GM23338 (cell line): ENCODE results near the gene ZNF33B. TPM values are rescaled to one million over a fixed set of nuclear protein-coding genes. Genes with fewer than 3 reads are reported as not detected.

ENCODE experiments used
- ATAC-seq: fragments of 200-7000 bp; cut with Tn5 transposase; 3 replicates; pipeline ENCODE4 v1.9.1; 2020
- DNase-seq: peaks from one replicate; pipeline ENCODE4 v3.0.0-alpha.2; 2015; ENCODE audit warnings: low spot score
- H2AFZ ChIP-seq: fragments of 200-600 bp; sonication (generic); 2 replicates; pipeline ENCODE4 v1.8.0; 2016; ENCODE audit warnings: antibody characterized with exemption, mild to moderate bottlenecking, moderate library complexity
- H3F3A ChIP-seq: fragments of 200-600 bp; sonication (generic); replicated peaks from 2 replicates; pipeline ENCODE4 v1.8.0; 2017; ENCODE audit warnings: antibody characterized with exemption, mixed run types, low read depth
- H3K27ac ChIP-seq: fragments of 200-600 bp; sonication (generic); 2 replicates; pipeline ENCODE4 v1.6.1; 2016; ENCODE audit warnings: low read depth
- H3K27me3 ChIP-seq: fragments of 200-600 bp; sonication (generic); 2 replicates; pipeline ENCODE4 v1.8.0; 2016; ENCODE audit warnings: mild to moderate bottlenecking, mixed run types, moderate library complexity; ENCODE audit not compliant: insufficient read depth
- H3K36me3 ChIP-seq: fragments of 200-600 bp; sonication (generic); 2 replicates; pipeline ENCODE4 v1.8.0; 2016; ENCODE audit warnings: mild to moderate bottlenecking; ENCODE audit not compliant: insufficient read depth
- H3K4me1 ChIP-seq: fragments of 200-600 bp; sonication (generic); 2 replicates; pipeline ENCODE4 v1.8.0; 2016; ENCODE audit warnings: mild to moderate bottlenecking, moderate library complexity; ENCODE audit not compliant: insufficient read depth
- H3K4me2 ChIP-seq: fragments of 200-600 bp; sonication (generic); 2 replicates; pipeline ENCODE4 v1.7.1; 2017; ENCODE audit warnings: mixed run types
- H3K4me3 ChIP-seq: fragments of 200-600 bp; sonication (generic); 2 replicates; pipeline ENCODE4 v1.6.1; 2016; ENCODE audit warnings: mixed run types
- H3K79me2 ChIP-seq: fragments of 200-600 bp; sonication (generic); replicated peaks from 2 replicates; pipeline ENCODE4 v1.8.0; 2017; ENCODE audit warnings: mild to moderate bottlenecking; ENCODE audit not compliant: insufficient read depth
- H3K9me2 ChIP-seq: fragments of 200-600 bp; sonication (generic); 2 replicates; pipeline ENCODE4 v1.8.0; 2017; ENCODE audit not compliant: insufficient read depth
- H4K20me1 ChIP-seq: fragments of 200-600 bp; sonication (generic); replicated peaks from 2 replicates; pipeline ENCODE4 v1.8.0; 2017; ENCODE audit warnings: mild to moderate bottlenecking; ENCODE audit not compliant: insufficient read depth
- H3K27ac Mint-ChIP-seq: 2 replicates; pipeline ENCODE4 v1.8.0; 2020; ENCODE audit warnings: inconsistent platforms, mild to moderate bottlenecking, moderate library complexity, mixed read lengths
- H3K27me3 Mint-ChIP-seq: 3 replicates; pipeline ENCODE4 v1.8.0; 2022; ENCODE audit warnings: low read depth, mild to moderate bottlenecking, moderate library complexity, mixed read lengths, inconsistent platforms; ENCODE audit not compliant: insufficient read depth, poor library complexity
- H3K36me3 Mint-ChIP-seq: 3 replicates; pipeline ENCODE4 v1.8.0; 2021; ENCODE audit warnings: low read depth, mild to moderate bottlenecking, inconsistent platforms, moderate library complexity, mixed read lengths
- H3K4me1 Mint-ChIP-seq: 3 replicates; pipeline ENCODE4 v1.8.0; 2020; ENCODE audit warnings: mild to moderate bottlenecking, inconsistent platforms, mixed read lengths
- H3K4me3 Mint-ChIP-seq: 3 replicates; pipeline ENCODE4 v1.8.0; 2021; ENCODE audit warnings: moderate library complexity, mild to moderate bottlenecking, inconsistent platforms, mixed read lengths
- H3K9me3 Mint-ChIP-seq: 3 replicates; pipeline ENCODE4 v1.8.0; 2020; ENCODE audit warnings: moderate library complexity, mild to moderate bottlenecking, inconsistent platforms, mixed read lengths
- CREB1 ChIP-seq: fragments of 250-450 bp; sonication (Bioruptor Pico); IDR thresholded peaks from 2 replicates; pipeline ENCODE4 v1.5.0; 2020; ENCODE audit warnings: low read depth, mild to moderate bottlenecking, moderate library complexity
- CTCF ChIP-seq, 2 experiments: fragments of 200-600 bp in 1 of 2; sonication (generic) in 1 of 2; conservative IDR thresholded peaks; 2 replicates each; pipeline versions ENCODE4 v1.5.1 to v1.6.1; 2016 to 2017; ENCODE audit warnings: antibody characterized with exemption in 2 of 2, low read depth in 2 of 2, mild to moderate bottlenecking in 2 of 2, moderate library complexity in 1 of 2
- ETS1 ChIP-seq: IDR thresholded peaks from 2 replicates; pipeline ENCODE4 v1.6.1; 2016; ENCODE audit warnings: antibody characterized with exemption
- EZH2 ChIP-seq: fragments of 200-600 bp; sonication (generic); IDR thresholded peaks from one replicate; pipeline ENCODE4 v1.8.0; 2017; ENCODE audit warnings: antibody characterized with exemption, mild to moderate bottlenecking, low read depth; ENCODE audit not compliant: unreplicated experiment
- EZH2phosphoT487 ChIP-seq: fragments of 200-600 bp; sonication (generic); IDR thresholded peaks from one replicate; pipeline ENCODE4 v1.8.1; 2018; ENCODE audit warnings: antibody characterized with exemption; ENCODE audit not compliant: unreplicated experiment
- JUNB ChIP-seq: IDR thresholded peaks from one replicate; pipeline ENCODE4 v1.6.1; 2016; ENCODE audit warnings: antibody characterized with exemption; ENCODE audit not compliant: unreplicated experiment
- NANOG ChIP-seq: IDR thresholded peaks from 2 replicates; pipeline ENCODE4 v1.6.1; 2016; ENCODE audit warnings: antibody characterized with exemption, borderline replicate concordance
- POLR2AphosphoS5 ChIP-seq: IDR thresholded peaks from 2 replicates; pipeline ENCODE4 v1.6.1; 2016; ENCODE audit warnings: antibody characterized with exemption, low read depth
- REST ChIP-seq: IDR thresholded peaks from one replicate; pipeline ENCODE4 v1.6.1; 2018; ENCODE audit warnings: antibody characterized with exemption; ENCODE audit not compliant: unreplicated experiment
- STAT1 ChIP-seq: IDR thresholded peaks from one replicate; pipeline ENCODE4 v1.6.1; 2016; ENCODE audit warnings: antibody characterized with exemption; ENCODE audit not compliant: unreplicated experiment
- ZNF114 ChIP-seq: fragments of 250-450 bp; sonication (Bioruptor Pico); IDR thresholded peaks from 2 replicates; pipeline ENCODE4 v1.5.0; 2020; ENCODE audit warnings: mild to moderate bottlenecking, moderate library complexity
- ZNF331 ChIP-seq: fragments of 250-450 bp; sonication (Bioruptor Pico); IDR thresholded peaks from 2 replicates; pipeline ENCODE4 v1.5.0; 2020; ENCODE audit warnings: low read depth, mild to moderate bottlenecking, moderate library complexity
- ZNF462 ChIP-seq: fragments of 250-450 bp; sonication (Bioruptor Pico); IDR thresholded peaks from 2 replicates; pipeline ENCODE4 v1.5.0; 2020; ENCODE audit warnings: mild to moderate bottlenecking, moderate library complexity
- polyA plus RNA-seq: library from polyadenylated mRNA; unstranded; fragments of >200 nt; fragmentation: Nextera tagmentation; extraction: Ambion mirVana; gene quantifications from 2 replicates; pipeline ENCODE4 v1.2.1, GENCODE V29; 2016
- total RNA-seq: library from RNA; depleted of rRNA; stranded (reverse); fragments of >200 nt; shearing (Covaris generic); gene quantifications from 2 replicates; pipeline ENCODE4 v1.2.3, GENCODE V29; 2014

ZNF33B gene
- total and polyA plus RNA-seq, 2 experiments from 2014 or later, result 14.4 to 17.2 TPM

- Histone ChIP-seq H3K27ac (no peak overlapping the region), H3K4me1 (no peaks in the 10 kb centered on the region), H3K79me2 (no peaks in the 10 kb centered on the region), H3K4me3 (no peak overlapping the region), H3K36me3 (no peaks in the 10 kb centered on the region), H3K27me3 (no peaks in the 10 kb centered on the region), H3K9me2 (no peaks in the 10 kb centered on the region), H3K4me2 (no peak overlapping the region), H4K20me1 (no peaks in the 10 kb centered on the region), H3F3A (no peaks in the 10 kb centered on the region), H2AFZ (no peak overlapping the region)
- Mint-ChIP-seq H3K4me1 (no peaks in the 10 kb centered on the region; the same call in 2 of the 3 replicates), H3K36me3 (peaks cover under 1% of the 10 kb centered on the region; the same call in 2 of the 3 replicates), H3K27me3 (peaks cover 8% of the 10 kb centered on the region), H3K4me3 (no peak overlapping the region), H3K27ac (no peak overlapping the region), H3K9me3 (peaks cover 59% of the 10 kb centered on the region)
- DNase-seq (no peak), ATAC-seq (no peak)
- TF ChIP-seq JUNB, result no peak
- no peak for TF ChIP-seq CTCF (conservative IDR thresholded peaks at IDR 0.05; ENCODE audit: low read depth in 2 of 2)
- no peak for TF ChIP-seq ZNF114 (CRISPR knock-in tag)
- TF ChIP-seq POLR2AphosphoS5, result no peak
- TF ChIP-seq ZNF462 (CRISPR knock-in tag), result no peak
- TF ChIP-seq EZH2phosphoT487, result no peak
- TF ChIP-seq EZH2, result no peak
- no peak for TF ChIP-seq CREB1 (CRISPR knock-in tag)
- no peak for TF ChIP-seq ZNF331 (CRISPR knock-in tag)
- TF ChIP-seq NANOG, result no peak
- no peak for TF ChIP-seq ETS1
- TF ChIP-seq STAT1, result no peak
- TF ChIP-seq REST, result no peak
Observed at GRCh38 chr10:42645103-42645502, 6.7 kb upstream of the ZNF33B start.
